Measurements from ENCODE around the gene LLGL2.

- TF ChIP-seq POLR2A (IDR thresholded peaks at IDR 0.05) (no peak), POLR2AphosphoS5 (IDR thresholded peaks at IDR 0.05) (no peak), CTCF (IDR thresholded peaks at IDR 0.05) (no peak), EP300 (IDR thresholded peaks at IDR 0.05) (no peak)
These were observed 45.3 kb downstream of the LLGL2 start for GRCh38 chr17:75570772-75571171.

Measured in stomach (tissue), 4 donors.